Germinal center (tissue), 1 donor: ENCODE data around the gene EFCAB7.

Experiments used
- DNase-seq: peaks from one replicate; pipeline ENCODE4 v3.0.0; 2012; ENCODE audit warnings: mixed read lengths, low spot score

EFCAB7 gene

DNA sequence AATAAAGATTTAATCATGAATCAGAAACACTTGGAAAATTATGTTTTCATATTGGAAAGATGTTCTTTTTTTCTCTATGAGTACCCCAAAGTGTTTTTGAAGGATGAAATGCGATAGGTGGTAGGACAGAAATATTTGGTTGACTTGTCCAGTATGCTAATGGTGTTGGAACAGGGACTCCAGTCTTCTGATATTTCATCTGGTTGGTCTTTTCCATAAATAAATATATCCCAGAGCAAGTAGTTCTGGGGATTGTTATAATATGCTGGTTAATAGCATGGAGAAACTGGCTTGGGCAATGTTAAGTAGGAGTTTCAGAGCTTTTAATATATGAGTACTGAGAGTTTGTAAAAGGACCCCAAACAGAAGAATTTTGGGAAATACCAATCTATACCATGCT lies 78.6 kb downstream of the EFCAB7 start:
- no peak for DNase-seq

DNA sequence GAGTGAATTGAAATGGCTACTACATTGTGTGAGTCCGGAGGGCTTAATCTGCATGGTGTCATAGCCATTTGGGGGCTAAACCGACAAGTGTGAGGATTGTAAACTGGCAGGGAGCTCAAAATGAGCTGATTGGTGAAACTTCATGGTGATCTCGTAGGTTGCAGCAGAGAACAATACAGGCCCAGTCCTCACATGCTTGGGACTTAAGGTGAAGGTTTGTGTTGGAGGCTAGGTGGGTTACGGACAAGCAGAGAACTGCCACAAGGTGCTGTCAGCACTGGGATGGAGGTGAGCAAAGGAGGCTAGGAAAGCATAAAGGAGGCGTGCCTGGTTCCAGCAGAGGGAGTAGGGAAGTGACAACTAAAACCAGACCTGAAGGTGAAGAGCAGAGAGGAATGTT lies 79.3 kb downstream of the EFCAB7 start:
- no peak for DNase-seq

DNA sequence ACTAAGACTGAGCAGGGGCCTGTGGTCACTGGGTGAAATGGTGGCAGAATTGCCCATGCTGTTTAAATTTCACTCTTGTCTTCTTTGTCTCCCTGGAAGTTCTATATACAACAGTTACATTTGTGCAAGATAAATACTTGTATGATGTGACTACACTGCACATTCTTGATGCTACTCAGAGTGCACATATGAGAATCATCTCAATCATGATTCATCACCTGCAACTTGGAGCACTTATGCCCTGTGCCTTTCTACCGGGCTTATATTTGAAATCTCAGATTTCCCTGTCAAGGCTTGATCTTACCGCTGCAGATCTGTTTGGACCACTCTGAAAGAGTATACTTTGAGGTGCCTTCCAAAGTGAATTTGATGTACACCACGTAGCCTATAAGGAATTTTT lies 80.5 kb downstream of the EFCAB7 start:
- DNase-seq, result no peak

DNA sequence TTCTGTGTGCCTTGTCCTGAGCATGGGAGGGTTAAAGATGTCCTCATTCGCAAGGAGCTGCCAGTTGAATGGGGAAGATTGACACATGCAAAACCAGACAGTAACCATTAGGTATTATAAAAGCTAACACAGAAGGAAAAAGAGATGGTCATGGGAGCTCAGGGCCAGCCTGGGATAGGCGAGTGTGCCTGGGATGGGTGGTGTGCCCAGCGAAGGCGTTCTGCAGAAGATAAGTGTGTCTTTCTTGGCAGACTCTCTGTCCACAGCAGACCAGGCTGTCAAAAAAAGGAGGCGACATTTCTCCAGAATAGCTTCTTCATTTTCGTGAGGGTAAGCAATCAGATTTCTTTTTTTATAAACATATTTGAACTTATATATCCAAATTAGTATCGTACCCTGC lies 84.0 kb downstream of the EFCAB7 start:
- DNase-seq, result no peak

DNA sequence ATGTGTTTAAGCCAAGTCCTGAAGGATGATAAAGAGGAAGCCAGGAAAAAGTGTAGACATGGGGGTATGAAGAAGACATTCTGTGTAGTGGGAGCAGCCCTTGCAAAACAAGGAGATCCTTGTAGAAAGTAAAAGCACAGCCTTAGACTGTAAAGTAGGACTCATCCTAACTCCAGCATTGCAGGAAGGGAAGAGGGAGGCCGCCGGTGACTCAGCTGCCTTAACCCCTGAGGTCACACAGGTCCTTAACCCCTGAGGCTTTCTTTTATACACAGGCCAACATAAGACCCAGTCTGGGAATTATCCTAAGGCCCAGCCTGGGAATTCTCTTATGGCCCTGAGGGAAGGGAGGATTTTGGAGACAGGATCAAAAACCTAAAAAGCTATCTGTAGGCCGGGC lies 87.9 kb downstream of the EFCAB7 start:
- no peak for DNase-seq

DNA sequence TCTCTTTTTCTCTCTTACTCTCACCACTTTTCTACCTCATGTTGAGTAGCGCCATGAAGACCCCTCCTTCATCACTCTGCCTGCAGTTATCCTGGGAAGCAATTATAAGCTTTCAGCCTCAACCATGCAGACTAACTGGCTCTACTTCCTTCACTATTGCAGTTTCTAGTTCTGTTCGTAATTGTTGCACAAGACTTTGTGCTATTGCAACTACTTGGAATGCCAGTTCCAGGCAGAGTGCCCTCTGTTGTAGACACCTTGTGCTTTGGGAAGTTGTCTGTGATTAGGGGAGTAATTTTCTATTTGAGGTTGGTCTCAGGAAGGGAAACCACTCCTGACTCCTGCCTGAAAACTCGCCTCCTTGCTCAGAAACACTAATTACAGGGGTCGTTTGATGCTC lies 89.2 kb downstream of the EFCAB7 start:
- no peak for DNase-seq

DNA sequence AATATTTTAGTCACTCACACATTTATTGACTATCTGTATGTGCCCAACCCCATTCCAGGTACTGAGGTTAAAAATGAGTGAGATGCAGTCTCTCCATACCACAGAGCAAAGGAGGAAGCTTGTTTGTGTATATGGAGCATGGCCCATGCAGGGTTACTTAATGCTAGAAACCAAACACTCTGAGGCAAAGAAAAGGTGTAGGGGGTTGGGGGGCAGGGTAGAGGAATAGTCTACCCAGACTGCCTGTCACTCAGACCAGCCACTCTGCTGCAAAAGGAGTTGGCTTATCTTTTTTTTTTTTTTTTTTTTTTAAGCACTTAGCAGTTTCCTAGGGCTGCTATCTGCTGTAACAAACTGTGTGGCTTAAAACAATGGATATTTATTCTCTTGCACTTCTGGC lies 89.6 kb downstream of the EFCAB7 start:
- no peak for DNase-seq

DNA sequence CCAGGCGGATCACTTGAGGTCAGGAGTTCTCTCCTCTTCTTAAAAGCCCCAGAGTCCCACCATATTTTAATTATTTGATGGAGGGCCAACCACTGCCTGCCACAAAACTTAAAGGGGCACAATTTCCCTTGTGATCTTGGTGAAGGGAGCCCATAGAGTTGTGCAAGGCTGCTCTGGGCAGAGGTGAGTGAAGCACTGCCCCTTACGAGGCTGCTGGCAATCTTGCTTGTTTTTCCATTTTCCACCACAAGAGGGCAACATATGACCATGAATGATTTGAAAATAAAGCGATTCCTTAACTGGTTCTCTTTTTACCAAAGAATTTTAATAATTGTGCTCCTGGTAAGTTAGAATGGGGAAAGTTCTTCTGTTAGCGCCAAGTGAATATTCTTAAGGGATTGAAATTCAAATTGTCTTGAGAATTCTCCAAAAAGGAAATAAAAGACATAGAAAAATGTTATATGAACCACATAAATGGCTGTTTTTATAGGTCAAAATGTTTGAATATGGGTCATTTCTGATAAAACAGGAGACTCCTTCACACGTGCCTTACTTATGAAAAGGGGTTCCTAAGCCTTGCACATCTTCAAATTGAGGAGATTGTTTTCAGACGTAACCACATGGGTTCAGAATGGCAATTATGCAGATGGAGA lies 92.6 kb downstream of the EFCAB7 start:
- peak; percentile 64 for DNase-seq

DNA sequence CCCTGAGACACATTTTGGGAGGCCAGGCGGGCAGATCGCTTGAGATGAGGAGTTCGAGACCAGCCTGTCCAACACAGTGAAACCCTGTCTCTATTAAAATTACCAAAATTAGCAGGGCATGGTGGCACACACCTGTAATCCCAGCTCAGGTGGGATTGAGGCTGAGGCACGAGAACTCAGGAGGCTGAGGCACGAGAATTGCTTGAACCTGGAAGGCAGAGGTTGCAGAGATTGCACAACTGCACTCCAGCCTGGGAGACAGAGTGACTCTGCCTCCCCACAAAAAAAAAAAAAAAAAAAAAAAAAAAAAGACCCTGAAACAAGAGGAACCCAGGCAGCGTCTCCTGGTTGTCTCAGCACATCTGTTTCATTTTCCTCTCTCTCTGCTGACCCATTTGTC lies 94.1 kb downstream of the EFCAB7 start:
- DNase-seq, result no peak

DNA sequence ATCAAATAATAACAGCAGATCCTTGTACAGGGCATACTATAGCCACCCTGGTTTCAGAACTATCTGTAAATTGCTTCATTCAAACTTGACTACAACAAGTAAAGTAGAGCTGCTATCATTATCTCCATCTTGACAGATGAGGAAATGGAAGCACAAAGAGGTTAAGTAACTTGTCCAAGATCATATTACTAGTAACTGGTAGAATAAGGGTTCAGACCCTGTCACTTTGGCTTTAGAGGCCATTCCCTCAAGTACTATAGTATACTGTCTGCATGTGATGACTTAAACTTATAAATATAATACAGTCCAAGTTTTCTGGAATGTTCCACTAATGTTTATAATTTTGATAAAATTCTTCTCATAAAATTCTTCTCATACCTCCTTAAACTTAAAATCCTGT lies 94.7 kb downstream of the EFCAB7 start:
- no peak for DNase-seq

DNA sequence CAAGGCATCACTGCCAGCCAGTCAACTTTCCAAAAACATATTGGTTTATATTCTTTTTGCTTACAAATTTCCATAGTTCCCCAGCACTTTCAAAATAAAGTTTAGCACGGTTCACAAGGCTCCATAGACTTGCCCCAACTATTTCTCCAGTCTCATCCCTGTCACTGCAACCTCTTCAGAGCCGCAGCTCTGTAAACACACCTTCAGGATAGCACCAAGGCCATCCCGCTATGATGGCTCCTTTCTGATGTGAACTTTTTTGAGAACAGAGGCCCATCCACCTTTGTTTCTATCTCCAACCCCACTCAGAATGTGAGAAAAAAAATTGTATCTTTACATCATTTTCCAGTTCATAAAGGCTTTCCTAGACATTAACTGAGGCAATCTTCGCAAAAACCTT lies 96.2 kb downstream of the EFCAB7 start:
- DNase-seq, result no peak

DNA sequence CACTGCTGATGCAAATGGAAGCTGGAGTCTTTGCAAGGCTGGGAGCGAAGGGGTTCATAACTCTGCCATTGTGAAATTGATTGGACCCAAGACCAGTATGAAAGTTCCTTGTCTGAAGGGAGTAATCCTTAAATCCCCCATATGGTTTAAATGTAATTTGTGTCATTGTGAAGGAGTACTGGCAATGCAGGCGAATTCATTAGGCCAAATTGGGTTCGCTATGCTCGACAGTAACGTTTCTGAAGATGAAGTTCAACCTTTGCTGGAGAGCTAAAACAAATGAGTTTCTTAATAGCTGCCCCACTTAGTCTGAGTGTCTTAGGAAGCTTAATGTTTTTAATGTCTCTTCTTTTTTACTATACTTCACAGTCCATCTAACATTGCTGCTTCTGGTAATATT lies 97.3 kb downstream of the EFCAB7 start:
- DNase-seq, result no peak

DNA sequence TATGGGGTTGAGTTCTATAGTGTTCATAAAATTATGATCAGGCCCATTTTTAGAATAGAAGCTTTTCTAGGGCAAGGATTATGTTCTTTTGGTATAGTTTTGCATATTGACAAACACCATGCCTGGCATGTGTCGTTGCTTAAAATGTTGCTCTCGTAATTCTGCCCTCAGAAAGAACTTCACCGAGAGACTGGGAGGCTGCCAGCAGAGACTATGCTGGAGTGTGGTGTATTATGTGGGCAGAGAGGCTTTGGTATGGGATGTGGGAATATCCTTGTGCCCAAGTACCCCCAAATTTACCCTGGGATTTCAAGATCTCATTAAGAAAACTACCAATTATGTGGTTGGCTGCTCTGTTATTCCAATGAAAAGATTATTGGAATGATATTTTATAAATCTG lies 97.8 kb downstream of the EFCAB7 start:
- DNase-seq, result no peak

DNA sequence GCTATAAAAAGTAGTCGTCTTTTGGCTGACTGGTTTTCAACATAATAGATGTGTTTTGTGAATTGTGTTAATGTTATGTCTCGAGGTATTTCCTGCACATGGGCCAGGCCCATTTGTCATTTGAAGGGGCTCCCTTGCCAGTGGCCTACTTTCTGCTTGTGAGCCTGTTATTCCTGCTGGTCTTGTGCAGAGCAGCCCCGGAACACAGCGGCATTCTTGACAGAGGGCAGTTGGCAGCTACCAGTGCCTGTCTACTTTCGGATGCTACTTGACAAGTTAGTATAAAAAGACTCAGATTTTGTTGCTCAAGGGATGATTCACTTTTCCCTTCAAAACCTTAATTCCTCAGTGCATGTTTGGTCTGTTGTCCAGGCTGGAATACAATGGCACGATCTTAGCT lies 98.4 kb downstream of the EFCAB7 start:
- no peak for DNase-seq
